ENCODE data around the gene PADI6. TPM values are rescaled to one million over a fixed set of nuclear protein-coding genes. Genes with fewer than 3 reads are reported as not detected.
"Not testable (repeated sequence)": the region's sequence is repeated elsewhere in the genome, so short reads cannot be mapped to it uniquely, and the experiment has no call there.

Gene PADI6
- not detected in 2 replicates for total RNA-seq

DNA sequence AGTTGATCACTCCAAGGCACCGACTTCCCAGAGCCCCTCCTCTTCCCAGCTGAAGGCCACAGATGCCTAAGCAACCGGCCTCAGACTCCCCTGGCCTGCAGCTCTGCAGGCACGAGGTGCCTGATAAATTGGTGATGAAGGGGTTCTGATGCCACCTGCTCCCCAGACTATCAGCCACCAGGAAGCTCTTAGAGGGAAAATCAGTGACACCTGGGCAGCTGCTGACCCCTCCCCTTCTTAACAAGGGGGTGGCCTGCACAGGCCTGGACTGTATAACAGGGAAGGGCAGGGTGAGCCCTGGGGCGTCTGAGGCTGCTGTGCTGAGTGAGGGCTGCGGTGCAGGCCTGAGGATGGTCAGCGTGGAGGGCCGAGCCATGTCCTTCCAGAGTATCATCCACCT lies at the start of gene PADI6:
Gene PADI6 (plus strand): TSS at position 301 of the 400 bp plus-strand sequence. CDS start 50 bp downstream, at position 351.
- no peak for DNase-seq

DNA sequence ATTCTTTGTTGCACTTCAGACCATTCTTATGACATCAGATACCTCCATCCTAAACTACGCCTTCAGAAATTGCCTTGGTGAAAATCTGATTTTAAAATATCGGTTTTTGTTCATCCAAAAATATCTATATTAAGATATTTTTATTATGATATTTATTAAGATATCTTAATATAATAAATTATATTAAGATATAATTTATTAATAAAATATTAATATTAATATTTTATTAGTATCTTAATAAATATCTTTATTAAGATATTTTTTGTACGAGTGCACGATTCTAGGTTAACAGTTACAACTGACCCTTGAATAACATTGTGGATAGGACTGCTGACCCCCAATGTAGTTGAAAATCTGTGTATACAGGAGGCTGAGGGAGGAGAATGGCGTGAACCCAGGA lies 43.1 kb upstream of the PADI6 start:
- no peak for DNase-seq

DNA sequence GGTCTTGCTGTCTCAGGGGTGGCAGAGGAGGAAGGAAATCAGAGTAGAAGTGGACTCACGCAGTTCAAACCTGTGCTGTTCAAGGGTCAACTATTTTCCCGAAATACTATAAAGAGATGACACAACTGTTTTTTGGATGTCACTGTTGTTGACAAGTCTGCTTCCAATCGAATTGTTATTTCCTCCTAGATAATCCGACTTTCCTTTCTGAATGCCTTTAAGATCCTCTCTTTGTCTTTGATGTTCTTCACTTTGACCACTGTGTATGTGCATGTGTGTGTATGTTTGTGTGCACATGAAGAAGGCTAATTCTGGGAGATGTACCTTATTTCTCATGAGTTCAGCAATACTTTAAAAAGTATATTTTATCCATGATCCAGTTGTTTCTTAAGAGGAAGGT lies 42.4 kb upstream of the PADI6 start:
- no peak for DNase-seq

DNA sequence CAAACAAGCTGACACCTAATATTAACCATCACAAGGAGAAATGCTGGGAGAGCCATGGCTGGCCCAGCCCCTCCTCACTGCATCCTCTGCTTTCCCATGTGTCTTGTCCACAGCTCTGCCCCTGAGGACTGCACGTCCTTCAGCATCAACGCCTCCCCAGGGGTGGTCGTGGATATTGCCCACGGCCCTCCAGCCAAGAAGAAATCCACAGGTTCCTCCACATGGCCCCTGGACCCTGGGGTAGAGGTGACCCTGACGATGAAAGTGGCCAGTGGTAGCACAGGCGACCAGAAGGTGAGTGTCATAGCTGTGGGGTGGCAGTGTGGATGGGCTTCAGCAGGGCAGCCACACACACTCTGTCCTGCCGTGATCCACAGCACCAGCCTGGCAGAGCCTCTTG lies 41.1 kb upstream of the PADI6 start:
- no peak for DNase-seq

DNA sequence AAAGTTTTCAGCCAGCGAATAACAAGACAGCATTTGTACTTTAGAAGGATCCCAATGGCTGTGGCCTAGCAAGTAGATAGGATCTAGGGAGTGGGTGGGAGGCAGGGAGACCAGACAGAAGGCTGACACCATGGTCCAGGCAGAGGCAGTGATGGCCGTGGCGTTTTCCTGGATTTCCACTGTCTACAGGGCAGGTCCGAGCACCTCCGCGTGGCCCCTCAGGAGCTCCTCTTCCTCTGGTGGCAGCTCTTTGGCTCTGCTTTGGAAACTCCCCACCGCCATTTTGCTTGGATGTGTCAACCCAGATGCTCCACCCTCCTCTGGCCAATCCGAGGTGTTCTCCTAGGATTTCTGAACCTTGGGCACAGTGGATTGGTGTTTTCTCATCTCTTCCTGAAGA lies 38.9 kb upstream of the PADI6 start:
- DNase-seq = no peak

DNA sequence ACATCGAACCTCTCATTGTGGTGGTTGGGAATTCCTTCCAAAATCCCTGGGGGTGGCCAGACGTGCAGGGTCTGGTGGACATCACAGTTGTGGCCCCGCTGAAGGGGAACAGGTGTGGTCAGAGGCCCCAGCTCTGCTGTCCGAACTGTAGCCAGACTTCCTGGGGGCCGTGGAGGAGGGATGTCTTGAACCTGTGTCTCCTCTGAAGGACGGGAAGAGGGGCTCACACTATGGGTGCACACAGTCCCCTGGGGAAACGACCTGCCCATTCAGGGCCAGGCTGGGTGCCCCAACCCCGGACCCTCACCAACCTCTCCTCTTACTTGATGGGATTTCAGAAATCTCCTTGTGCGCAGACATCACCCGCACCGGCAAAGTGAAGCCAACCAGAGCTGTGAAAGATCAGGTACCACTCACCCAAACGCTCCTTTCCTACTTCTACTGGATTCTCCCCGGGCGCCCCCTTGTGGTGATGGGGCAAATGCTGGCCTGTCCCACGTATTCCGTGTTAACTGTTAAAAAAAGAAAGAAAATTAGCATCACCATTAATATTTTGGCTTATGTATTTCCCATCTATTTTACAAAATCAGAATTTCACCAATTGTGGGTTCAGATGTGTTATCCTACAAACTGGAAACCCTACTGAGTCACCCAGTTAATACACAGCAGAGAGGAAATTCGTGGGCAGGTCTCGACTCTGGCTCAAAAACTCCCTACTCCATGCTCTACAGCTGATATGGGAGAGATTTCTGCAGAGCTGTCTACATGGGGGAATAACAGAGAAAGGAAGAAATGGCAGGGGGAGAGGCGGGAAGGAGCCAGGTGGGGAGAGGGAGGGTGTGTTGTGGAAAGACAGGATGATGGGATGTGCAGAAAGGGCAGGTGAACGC lies 35.9 kb upstream of the PADI6 start:
- peak; percentile 77 for DNase-seq

DNA sequence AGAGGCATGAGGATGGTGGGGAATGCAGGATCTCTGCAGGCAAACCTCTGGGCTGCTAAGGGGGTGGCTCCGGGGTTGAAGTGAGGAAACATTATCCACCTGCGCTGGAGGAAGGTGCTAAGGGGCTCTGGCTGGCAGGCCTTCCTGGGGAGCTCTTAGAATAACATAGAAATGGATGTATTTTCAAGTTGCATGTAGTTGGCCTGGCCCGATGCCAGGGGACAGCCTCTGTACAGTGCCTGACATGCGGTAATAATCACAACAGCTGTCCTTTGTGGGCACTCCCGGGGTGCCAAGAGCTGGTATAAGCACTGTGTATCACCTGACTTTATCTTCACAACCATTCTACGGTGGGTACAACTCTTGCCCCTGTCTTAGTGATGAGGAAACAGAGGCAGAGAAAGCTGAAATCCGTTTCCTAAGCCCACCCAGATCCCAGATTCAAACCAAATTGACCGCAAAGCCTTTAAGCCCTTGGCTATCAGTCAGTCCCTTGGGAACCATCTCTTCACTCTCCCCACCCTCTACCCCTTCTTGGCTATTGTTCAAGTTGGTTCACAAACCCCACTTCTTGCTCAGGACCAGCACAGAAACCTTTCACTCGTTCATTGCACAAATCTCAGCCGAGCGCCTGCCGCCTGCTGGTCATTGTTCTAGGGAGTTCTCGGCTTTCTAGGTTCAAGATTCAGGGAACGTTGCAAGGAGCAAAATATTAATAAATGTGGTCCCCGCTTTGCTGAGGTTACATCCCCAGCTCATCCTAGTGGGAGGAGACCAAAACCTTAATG lies 33.1 kb upstream of the PADI6 start:
- no peak for DNase-seq

DNA sequence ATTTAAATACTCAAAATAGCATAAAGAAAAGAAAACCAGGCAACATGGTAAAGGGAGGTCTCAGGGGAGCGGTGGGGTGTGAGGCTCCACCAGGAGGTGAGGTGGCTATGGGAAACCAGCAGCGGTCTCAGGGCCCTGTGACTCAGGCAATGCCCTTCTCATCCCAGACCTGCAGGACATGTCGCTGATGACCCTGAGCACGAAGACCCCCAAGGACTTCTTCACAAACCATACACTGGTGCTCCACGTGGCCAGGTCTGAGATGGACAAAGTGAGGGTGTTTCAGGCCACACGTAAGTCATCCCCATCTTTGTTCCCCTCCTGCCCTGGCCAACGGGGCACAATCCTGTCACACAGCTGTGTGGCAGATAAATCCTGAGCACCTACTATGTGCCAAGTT lies 32.5 kb upstream of the PADI6 start:
- DNase-seq = no peak

DNA sequence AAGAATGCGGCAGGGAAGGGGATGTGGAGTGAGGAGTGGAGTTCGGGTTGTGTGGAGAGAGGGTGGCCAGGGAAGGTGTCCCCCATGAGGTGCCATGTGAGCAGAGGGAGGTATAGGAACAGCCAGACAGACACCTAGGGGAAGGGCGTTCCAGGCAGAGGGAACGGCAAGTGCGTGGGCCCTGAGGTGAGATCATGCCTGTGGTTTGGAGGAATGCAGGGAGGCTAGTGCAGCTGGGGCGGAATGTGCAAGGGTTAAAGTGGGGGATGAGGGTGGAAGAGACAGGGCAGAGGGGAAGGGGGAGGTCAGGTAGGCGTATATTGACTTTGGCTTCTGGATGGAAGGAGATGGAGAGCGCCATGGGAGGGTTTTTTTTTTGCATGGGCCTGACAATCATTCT lies 31.6 kb upstream of the PADI6 start:
- DNase-seq = no peak

DNA sequence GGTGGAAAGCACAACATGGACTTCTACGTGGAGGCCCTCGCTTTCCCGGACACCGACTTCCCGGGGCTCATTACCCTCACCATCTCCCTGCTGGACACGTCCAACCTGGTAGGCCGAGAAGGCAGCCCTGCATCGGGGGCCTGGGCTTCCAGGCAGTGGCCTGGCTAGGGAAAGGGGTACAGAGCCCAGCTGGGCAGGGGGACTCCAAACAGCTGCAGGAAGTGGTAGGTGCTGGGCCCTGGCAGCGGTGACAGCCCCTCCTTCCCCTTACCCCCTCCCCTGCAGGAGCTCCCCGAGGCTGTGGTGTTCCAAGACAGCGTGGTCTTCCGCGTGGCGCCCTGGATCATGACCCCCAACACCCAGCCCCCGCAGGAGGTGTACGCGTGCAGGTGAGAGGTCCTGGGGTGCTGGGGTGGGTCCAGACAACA lies 30.0 kb upstream of the PADI6 start:
- DNase-seq = no peak

DNA sequence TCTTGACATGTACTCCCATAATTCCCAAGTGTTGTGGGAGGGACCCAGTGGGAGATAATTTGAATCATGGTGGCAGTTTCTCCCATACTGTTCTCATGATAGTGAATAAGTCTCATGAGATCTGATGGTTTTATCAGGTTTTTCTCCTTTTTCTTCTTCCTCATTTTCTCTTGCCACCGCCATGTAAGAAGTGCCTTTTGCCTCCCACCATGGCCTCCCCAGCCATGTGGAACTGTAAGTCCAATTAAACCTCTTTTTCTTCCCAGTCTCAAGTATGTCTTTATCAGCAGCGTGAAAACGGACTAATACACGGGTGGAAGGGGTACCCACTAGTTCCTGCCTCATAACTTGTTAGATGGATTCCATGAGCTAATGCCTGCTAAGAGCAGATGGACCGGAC lies 26.5 kb upstream of the PADI6 start:
- DNase-seq = not testable (repeated sequence)

DNA sequence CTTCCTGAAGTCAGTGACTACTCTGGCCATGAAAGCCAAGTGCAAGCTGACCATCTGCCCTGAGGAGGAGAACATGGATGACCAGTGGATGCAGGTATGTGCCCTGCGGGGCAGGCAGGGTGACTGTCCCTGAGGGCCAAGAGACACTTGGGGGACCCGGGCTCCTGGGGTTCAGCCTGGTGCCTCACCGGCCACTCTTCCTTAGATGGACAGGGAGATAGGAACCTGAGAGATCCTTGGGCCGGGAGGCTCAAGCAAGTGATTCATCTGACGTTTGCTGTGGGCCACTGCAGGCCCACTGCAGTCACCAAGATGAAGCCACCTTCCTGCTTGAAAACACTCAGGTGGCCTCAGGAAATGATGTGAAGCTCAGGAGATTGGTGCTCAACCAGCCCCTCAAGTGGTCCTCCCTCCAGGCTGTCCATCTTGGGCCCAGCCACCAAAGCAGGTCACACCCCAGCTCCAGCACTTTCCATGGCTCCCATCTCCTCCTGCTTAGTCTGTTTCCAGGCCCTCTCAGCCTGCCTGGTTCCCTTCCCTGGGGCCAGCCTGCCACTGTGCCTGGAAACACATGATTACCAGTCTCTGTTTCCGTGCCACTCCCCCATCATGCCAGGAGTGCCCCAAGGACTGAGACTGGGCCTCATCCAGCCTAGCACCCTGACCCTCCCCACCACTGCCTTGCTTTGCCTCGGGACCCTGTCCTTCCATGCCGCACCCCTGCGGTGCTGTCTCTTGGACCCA lies 25.8 kb upstream of the PADI6 start:
- DNase-seq = no peak

DNA sequence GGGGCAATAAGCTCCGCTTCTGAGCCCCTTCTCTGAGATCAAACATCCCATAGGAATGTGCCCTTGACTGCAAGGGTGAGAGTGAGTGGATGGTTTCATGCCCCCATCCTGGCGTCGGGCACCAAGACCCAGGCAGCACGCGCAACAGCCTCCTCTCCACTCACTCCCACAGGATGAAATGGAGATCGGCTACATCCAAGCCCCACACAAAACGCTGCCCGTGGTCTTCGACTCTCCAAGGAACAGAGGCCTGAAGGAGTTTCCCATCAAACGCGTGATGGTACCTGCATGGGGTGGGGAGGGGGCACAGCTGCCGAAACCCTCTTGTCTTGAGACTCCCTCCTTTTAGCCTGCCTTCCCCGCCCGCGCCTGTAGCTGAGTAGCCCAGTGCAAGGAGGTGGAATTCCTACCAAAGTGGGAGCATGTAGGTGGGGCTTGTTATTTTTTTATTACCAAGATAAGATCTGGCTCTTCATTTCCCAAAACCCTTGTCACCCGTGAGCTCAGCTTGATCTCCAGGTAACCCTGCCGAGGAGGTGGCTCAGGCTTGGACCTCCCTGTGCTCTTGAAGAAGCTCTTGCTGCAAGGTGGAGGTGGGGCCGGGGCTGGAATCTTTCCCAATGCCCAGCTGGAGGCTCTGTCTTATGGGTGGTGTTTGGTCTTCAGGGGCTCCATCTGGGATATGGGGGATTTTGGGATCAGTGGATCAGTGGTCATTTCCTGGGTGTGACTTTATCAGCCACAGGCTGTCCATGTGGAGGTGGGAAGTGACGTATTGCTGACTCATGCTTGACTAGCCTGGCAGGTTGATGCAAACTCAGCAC lies 24.0 kb upstream of the PADI6 start:
- peak; percentile 17 for DNase-seq

DNA sequence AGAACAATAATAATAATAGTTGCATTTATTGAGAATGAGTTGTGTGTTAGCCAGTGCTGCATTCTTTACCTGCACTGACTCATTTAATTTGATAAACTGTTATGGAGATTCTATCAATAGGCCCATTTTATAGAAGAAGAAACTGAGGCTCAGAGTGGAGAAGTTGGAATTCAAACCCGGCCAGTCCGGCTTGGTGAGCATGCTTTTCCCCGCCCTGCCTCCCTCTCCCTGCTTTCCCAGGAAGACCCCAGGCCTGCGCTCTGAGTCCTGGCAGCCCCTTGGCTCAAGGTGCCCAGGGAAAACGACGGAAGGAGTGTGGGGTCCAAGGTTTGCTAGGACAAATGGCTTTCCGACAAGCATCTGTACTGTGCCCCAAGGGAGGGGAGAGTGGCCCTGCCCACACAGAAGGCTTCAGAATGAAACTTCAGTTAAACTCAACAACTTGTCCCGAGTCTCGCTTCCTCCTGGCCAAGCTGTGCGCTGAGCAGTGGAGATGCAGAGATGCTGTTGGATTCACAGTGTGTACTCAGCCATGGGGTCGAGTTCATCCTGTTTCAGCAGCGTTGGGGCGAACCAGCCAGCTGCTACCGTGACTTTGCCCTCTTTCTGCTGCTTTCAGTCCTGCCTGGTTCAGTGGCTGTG lies 23.3 kb upstream of the PADI6 start:
- no peak for DNase-seq

DNA sequence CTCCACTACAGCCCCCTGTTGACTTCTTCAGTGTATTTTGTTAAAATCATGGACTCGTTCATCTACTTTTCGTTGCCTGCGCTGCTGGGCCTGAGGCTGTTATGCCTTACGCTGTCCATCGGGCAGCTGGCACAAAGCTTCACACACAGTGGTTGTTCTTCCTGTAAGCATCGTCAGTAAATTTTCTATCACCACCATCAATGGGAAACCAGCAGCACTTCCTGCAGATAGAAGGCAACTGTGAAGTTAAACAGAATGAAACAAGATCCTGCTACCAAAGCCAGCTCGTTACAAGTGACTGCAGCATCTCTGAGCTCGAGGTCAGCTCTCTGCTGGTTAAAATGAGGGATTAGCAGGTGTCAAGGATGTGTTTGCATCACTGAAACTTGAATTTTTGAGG lies 21.9 kb upstream of the PADI6 start:
- DNase-seq = no peak

DNA sequence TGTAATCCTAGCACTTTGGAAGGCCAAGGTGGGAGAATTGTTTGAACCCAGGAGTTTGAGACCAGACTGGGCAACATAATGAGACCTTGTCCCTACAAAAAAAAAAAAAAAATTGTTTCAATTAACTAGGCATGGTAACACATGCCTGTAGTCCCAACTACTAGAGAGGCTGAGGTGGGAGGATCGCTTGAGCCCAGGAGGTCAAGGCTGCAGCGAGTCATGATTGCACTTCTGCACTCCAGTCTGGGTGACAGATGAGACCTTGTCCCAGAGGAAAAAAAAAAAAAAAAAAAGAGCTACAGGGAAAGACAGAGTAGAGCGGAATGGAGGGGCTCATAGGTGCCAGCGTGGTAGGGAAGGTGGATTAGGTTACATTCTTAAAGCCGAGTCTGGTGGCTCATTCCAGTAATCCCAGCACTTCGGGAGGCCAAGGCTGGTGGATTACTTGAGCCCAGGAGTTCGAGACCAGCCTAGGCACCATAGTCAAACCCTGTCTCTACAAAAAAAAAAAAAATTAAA lies 21.0 kb upstream of the PADI6 start:
- DNase-seq = no peak

DNA sequence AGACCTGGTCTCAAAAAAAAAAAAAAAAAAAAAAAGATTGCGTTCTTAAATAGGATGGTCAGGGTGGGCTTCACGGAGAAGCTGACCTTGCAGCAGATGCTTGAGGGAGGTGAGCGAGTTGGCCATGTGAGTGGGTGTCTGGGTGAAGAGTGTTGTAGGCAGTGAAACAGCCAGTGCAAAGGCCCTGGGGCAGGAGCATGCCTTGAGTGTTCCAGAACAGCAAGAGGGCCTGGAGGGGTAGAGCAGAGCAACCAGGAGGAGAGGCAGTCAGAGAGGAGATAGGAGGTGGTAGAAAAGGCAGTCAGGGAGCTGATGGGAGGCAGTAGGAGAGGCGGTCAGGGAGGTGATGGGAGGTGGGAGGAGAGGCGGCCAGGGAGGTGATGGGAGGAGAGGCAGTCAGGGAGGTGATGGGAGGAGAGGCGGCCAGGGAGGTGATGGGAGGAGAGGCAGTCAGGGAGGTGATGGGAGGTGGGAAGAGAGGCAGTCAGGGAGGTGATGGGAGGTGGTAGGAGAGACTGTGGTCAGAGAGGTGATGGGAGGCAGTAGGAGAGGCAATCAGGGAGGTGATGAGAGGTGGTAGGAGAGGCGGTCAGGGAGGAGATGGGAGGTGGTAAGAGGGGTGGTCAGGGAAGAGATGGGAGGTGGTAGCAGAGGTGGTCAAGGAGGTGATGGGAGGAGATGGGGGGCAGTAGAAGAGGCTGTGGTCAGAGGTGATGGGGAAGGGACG lies 20.2 kb upstream of the PADI6 start:
- no peak for DNase-seq

DNA sequence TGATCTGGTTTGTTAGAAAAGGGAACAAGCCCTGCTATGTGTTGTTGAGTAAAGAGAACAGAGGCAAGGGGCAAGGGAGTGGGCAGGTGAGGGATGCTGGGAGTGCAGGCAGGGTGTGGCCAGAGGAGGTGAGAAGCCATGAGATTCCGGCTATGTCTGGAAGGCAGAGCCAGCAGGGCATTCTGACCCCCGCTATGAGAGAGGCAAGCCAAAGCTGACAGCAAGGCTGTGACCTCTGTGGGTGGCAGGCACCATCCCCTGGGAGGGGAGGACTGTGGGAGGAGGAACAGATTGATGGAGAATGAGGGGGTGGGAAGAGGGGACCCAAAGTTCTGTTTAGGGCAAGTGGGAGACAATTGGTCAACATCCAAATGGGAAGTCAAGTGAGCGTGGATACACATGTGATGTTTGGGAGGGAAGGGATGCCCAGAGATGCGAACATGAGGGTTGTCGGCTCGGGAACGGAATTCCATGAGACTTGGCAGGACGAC lies 19.5 kb upstream of the PADI6 start:
- no peak for DNase-seq

DNA sequence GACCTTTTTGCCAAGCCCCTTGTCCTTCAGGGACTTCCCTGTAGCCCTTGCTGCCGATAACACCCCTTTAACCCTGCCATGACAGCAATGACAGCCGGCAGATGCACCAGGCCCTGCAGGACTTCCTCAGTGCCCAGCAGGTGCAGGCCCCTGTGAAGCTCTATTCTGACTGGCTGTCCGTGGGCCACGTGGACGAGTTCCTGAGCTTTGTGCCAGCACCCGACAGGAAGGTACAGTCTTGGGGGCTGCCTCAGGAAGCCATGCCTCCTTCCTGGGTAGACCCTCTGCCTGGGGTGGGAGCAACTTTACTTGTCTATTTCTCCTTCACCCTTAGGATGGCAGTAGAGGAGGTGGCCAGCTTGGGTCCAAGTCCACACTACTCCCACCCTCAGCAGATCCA lies 16.1 kb upstream of the PADI6 start:
- DNase-seq = no peak

DNA sequence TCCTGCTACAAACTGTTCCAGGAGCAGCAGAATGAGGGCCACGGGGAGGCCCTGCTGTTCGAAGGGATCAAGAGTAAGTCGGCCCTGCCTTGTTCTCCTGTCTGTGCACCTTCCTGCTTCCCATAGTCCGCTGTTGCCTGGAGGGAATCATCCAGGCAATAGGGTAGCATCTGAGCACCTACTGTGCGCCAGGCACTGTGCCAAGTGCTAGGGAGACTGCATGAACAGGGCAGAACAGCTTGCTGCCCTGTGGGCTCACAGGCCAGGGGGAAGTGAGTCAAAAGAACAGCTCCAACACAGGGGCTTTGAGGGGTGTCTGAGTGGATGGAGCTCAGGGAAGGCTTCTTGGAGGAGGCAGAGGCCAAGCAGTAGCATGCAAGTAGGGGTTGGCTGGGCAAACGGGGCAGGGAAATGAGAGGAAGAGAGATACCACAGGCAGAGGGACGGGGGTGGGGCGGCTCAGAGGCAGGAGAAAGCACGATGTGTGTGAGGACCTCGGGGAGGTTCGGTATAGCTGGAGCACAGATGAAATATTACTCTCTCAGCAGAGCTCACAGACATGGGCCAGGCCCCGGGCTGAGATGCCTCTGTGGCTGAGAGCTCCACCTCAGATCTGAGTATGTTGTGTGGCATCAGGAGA lies 15.5 kb upstream of the PADI6 start:
- DNase-seq = no peak
